Occipital lobe (tissue), 2 donors: Measurements from ENCODE around the gene ZFP36. TPM values are rescaled to one million over a fixed set of nuclear protein-coding genes. Genes with fewer than 3 reads are reported as not detected.
A peak's percentile ranks its signal among the peaks of the same experiment; 100 is the strongest.
"Not testable (repeated sequence)": the region's sequence is repeated elsewhere in the genome, so short reads cannot be mapped to it uniquely, and the experiment has no call there.

Experiments
- DNase-seq: peaks from one replicate; lab custom pipeline; 2025; lab: John Stamatoyannopoulos, UW
- total RNA-seq: library from RNA; depleted of rRNA; stranded (reverse); fragments of >200 nt; gene quantifications from one replicate; pipeline ENCODE4 v1.2.3, GENCODE V29; 2014

The ZFP36 gene
- 1.2 TPM for total RNA-seq

GRCh38 chr19:39406656-39407409 is at the start of gene ZFP36:
TSS of gene ZFP36 (plus strand) at chr19:39406847. CDS start at chr19:39406905, 58 bp downstream.
- DNase-seq = peak; percentile 79

- no peak for DNase-seq
These were observed 47.6 kb upstream of the ZFP36 start for GRCh38 chr19:39359026-39359425.

GRCh38 chr19:39360599-39360998 is 46.0 kb upstream of the ZFP36 start:
- DNase-seq = no peak

- DNase-seq = no peak
These were observed 43.7 kb upstream of the ZFP36 start for GRCh38 chr19:39362682-39363657.

GRCh38 chr19:39363901-39364457 is 42.7 kb upstream of the ZFP36 start:
- DNase-seq = peak; percentile 80

GRCh38 chr19:39365531-39365930 is 41.1 kb upstream of the ZFP36 start:
- DNase-seq = no peak

GRCh38 chr19:39369200-39369599 is 37.4 kb upstream of the ZFP36 start:
- no peak for DNase-seq

GRCh38 chr19:39370735-39371134 is 35.9 kb upstream of the ZFP36 start:
- DNase-seq = no peak

- peak; percentile 16 for DNase-seq
These were observed 34.4 kb upstream of the ZFP36 start for GRCh38 chr19:39372047-39372802.

GRCh38 chr19:39372941-39373340 is 33.7 kb upstream of the ZFP36 start:
- DNase-seq = no peak

- no peak for DNase-seq
These were observed 30.7 kb upstream of the ZFP36 start for GRCh38 chr19:39375929-39376328.

GRCh38 chr19:39377373-39378362 is 29.0 kb upstream of the ZFP36 start:
- DNase-seq = no peak

- not testable (repeated sequence) for DNase-seq
These were observed 27.3 kb upstream of the ZFP36 start for GRCh38 chr19:39379366-39379765.

- no peak for DNase-seq
These were observed 26.7 kb upstream of the ZFP36 start for GRCh38 chr19:39379865-39380396.

GRCh38 chr19:39380521-39381502 is 25.8 kb upstream of the ZFP36 start:
- DNase-seq = no peak

- no peak for DNase-seq
These were observed 24.6 kb upstream of the ZFP36 start for GRCh38 chr19:39381910-39382611.

- no peak for DNase-seq
These were observed 23.4 kb upstream of the ZFP36 start for GRCh38 chr19:39382991-39383828.
